Measurements from ENCODE around the gene RBBP5. TPM values are rescaled to one million over a fixed set of nuclear protein-coding genes. Genes with fewer than 3 reads are reported as not detected.

The RBBP5 gene
- total RNA-seq, 1 donor from 2014 or later: 10.6 TPM

DNA sequence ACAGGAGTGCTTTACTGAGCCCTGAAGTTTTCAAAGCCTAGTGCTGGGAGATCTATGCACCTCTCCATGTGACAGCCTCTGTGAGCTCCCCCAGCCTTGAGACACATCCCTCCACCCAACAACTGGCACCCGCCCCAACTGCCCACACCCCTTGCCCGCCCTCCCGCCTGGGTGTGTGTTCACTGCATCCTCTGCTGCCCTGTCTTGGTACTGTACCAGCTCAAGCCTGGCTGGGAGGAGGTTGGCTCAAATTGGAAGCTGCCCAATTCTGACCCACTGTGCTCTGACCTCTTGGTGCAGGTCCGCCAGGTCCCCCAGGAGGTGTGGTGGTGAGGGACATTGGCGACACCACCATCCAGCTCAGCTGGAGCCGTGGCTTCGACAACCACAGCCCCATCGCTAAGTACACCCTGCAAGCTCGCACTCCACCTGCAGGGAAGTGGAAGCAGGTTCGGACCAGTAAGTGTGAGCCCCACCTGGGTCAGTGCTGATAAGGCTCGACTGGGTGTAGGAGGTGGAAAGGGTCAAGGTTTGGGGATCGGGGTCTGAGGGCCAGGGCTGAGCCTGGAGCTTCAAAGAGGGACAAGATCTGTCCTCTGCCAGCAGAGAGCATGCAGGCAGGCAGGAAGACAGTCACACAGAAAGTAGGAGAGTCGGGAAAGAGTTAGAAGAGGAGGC, 55.5 kb downstream of the RBBP5 start:
- DNase-seq (ENCODE audit: low read depth): no peak
- TF ChIP-seq, protein P1, sequence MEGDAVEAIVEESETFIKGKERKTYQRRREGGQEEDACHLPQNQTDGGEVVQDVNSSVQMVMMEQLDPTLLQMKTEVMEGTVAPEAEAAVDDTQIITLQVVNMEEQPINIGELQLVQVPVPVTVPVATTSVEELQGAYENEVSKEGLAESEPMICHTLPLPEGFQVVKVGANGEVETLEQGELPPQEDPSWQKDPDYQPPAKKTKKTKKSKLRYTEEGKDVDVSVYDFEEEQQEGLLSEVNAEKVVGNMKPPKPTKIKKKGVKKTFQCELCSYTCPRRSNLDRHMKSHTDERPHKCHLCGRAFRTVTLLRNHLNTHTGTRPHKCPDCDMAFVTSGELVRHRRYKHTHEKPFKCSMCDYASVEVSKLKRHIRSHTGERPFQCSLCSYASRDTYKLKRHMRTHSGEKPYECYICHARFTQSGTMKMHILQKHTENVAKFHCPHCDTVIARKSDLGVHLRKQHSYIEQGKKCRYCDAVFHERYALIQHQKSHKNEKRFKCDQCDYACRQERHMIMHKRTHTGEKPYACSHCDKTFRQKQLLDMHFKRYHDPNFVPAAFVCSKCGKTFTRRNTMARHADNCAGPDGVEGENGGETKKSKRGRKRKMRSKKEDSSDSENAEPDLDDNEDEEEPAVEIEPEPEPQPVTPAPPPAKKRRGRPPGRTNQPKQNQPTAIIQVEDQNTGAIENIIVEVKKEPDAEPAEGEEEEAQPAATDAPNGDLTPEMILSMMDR (conservative IDR thresholded peaks at IDR 0.05; ENCODE audit: low read depth, low read length): peak; percentile 4
- no peak overlapping the region for H3K4me3 ChIP-seq (ENCODE audit: low read depth, low read length)

DNA sequence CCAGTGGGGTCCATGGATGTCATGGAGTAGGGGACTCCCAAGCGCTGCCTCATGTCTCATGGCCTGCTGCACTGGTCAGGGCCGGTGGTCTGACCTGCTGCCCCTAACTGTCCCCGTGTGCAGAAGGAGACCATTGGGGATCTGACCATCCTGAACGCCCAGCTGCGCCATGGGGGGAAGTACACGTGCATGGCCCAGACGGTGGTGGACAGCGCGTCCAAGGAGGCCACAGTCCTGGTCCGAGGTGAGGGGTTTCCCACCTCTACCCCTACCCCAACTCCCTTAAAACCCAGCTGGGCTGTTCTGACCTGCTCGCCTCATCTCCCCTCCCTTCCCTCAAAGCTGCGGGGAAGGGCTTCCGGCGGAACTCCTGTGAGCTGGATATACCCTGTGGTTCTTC, 56.1 kb downstream of the RBBP5 start:
- H3K4me3 ChIP-seq (ENCODE audit: low read depth, low read length): no peak overlapping the region
- no peak for DNase-seq (ENCODE audit: low read depth)
- TF ChIP-seq, protein P1 (conservative IDR thresholded peaks at IDR 0.05; ENCODE audit: low read depth, low read length): no peak

DNA sequence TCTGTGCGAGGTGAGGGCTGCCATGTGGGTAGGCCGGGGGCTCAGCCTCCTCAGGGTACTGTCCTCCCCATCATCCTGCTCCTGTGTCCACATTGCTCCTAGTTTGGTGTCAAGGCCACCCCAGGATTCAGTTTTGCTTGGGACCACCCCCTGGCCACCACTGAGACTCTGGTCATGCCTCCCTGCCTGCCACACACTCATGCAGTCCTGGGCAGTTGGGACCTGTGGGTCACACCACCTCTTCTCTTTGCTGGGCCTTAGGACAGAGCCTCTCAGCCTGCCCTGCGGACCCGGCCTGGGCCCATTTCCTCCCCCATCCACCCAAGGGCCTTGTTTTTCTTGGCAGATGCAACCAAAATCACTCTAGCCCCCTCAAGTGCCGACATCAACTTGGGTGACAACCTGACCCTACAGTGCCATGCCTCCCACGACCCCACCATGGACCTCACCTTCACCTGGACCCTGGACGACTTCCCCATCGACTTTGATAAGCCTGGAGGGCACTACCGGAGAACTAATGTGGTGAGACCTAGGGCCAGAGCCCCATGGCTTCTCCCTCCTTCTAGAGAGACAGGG, 56.9 kb downstream of the RBBP5 start:
- no peak overlapping the region for H3K4me3 ChIP-seq (ENCODE audit: low read depth, low read length)
- TF ChIP-seq, protein P1 (conservative IDR thresholded peaks at IDR 0.05; ENCODE audit: low read depth, low read length): no peak
- DNase-seq (ENCODE audit: low read depth): no peak

DNA sequence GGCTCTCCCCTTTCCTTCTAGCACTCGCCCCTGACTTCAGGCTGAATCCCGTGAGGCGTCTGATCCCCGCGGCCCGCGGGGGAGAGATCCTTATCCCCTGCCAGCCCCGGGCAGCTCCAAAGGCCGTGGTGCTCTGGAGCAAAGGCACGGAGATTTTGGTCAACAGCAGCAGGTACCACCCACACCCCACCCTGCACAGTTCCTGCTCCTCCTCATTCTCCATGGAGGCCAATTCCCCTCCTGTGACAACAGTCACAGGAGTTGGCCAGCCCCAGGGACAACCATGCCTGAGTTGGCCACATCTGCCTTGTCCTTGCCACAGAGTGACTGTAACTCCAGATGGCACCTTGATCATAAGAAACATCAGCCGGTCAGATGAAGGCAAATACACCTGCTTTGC, 57.5 kb downstream of the RBBP5 start:
- no peak for DNase-seq (ENCODE audit: low read depth)
- no peak overlapping the region for H3K4me3 ChIP-seq (ENCODE audit: low read depth, low read length)
- TF ChIP-seq, protein P1 (conservative IDR thresholded peaks at IDR 0.05; ENCODE audit: low read depth, low read length): no peak

DNA sequence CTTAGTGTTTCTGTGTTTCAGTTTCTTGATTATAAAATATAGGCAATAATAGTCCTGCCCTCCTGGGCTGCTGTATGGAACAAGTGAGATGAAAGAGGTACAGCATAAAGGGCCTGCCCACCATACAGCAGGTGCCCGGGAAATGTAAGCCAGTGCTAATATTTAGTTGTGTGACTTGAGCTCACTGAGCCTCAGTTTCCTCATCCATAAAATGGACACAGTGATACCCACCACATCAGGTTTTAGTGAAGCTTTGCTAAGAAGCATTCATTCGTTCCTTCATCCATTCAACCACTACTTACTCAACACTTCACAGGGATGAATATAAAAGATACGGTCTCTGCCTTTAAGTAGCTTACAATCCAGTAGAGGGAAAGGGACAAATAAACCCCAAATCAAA, 58.9 kb downstream of the RBBP5 start:
- H3K4me3 ChIP-seq (ENCODE audit: low read depth, low read length): no peak overlapping the region
- TF ChIP-seq, protein P1 (conservative IDR thresholded peaks at IDR 0.05; ENCODE audit: low read depth, low read length): no peak
- no peak for DNase-seq (ENCODE audit: low read depth)

DNA sequence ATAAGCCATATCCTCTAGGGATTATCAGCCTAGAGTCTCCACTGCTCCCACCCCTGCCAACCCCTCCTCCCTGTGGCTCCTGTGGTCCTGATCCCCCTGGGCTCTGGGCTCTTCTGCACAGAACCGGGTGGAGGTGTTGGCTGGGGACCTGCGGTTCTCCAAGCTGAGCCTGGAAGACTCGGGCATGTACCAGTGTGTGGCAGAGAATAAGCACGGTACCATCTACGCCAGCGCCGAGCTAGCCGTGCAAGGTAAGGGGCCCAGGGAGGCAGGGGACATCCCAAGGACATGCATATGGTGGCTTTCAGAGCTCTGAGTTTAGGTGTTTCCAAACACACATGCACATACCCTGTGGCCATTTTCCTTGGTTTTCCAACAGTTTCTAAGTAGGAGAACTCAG, 59.5 kb downstream of the RBBP5 start:
- DNase-seq (ENCODE audit: low read depth): no peak
- TF ChIP-seq, protein P1 (conservative IDR thresholded peaks at IDR 0.05; ENCODE audit: low read depth, low read length): no peak
- H3K4me3 ChIP-seq (ENCODE audit: low read depth, low read length): no peak overlapping the region

DNA sequence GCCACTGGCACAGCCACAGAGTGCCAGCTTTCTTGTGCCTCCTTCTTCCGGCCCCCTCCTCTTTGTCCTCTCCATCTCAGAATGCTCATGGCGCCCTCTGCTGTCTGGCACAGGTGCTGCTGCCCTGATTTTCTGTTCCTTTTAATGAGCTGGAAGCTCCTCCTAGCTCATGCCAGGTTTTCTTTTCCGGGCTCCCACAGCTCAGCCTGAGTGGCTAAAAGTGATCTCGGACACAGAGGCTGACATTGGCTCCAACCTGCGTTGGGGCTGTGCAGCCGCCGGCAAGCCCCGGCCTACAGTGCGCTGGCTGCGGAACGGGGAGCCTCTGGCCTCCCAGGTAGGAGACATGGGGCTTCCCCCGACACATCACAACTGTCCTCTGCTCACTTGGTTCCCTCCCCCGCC, 60.1 kb downstream of the RBBP5 start:
- H3K4me3 ChIP-seq (ENCODE audit: low read depth, low read length): no peak overlapping the region
- TF ChIP-seq, protein P1 (conservative IDR thresholded peaks at IDR 0.05; ENCODE audit: low read depth, low read length): peak; percentile 94
- no peak for DNase-seq (ENCODE audit: low read depth)

Data from epithelial cell of proximal tubule (primary cell).